HEK293 (cell line): ENCODE data around the gene PROK2.

Experiments used
- CTCF ChIA-PET: fragments of 350-600 bp; formaldehyde crosslinking; extraction: SDS; loops from one replicate; lab custom pipeline; 2021; ENCODE audit warnings: antibody characterized with exemption; lab: Yijun Ruan, JAX
- POLR2A ChIA-PET: fragments of 300-600 bp; formaldehyde crosslinking; extraction: SDS; loops from one replicate; lab custom pipeline; 2020; ENCODE audit warnings: antibody characterized with exemption, inconsistent platforms; lab: Yijun Ruan, JAX
- H3K27ac ChIP-seq: fragments of 200-500 bp; sonication (Bioruptor generic); 2 replicates; pipeline ENCODE4 v1.5.1; 2014; ENCODE audit warnings: low read depth, low read length, control low read depth, inconsistent platforms; ENCODE audit errors: extremely low read depth
- H3K36me3 ChIP-seq, 2 experiments: fragments of 200-500 bp in 1 of 2; sonication (Bioruptor generic) in 1 of 2; 1 replicate in 1 of 2; 2 replicates in 1 of 2; pipeline ENCODE4 v1.5.1; 2014 to 2017; ENCODE audit warnings: inconsistent platforms in 2 of 2, low read length in 2 of 2; ENCODE audit not compliant: control insufficient read depth in 2 of 2, insufficient read depth in 1 of 2
- H3K4me1 ChIP-seq: fragments of 200-500 bp; sonication (Bioruptor generic); 2 replicates; pipeline ENCODE4 v1.5.1; 2014; ENCODE audit warnings: mild to moderate bottlenecking, low read length, inconsistent platforms; ENCODE audit not compliant: control insufficient read depth, insufficient read depth
- H3K4me3 ChIP-seq: 2 replicates; pipeline ENCODE4 v1.5.1; 2011; ENCODE audit warnings: low read depth, mild to moderate bottlenecking, control low read depth, low read length, moderate library complexity
- H3K9me3 ChIP-seq: fragments of 200-500 bp; sonication (Bioruptor generic); 2 replicates; pipeline ENCODE4 v1.5.1; 2014; ENCODE audit warnings: low read depth, low read length, inconsistent platforms; ENCODE audit not compliant: control insufficient read depth, insufficient read depth
- EGR2 ChIP-seq: fragments of 450-650 bp; formaldehyde crosslinking; IDR thresholded peaks from 2 replicates; pipeline ENCODE4 v1.5.1; 2016; ENCODE audit warnings: low read depth, missing biosample characterization, missing genetic modification characterization
- KLF1 ChIP-seq: fragments of 450-650 bp; formaldehyde crosslinking; IDR thresholded peaks from 2 replicates; pipeline ENCODE4 v1.5.1; 2016; ENCODE audit warnings: missing biosample characterization, missing genetic modification characterization
- YY1 ChIP-seq: fragments of 450-650 bp; formaldehyde crosslinking; IDR thresholded peaks from 2 replicates; pipeline ENCODE4 v1.5.1; 2018; ENCODE audit warnings: missing biosample characterization, missing genetic modification characterization
- ZNF24 ChIP-seq: fragments of 450-650 bp; formaldehyde crosslinking; IDR thresholded peaks from 2 replicates; pipeline ENCODE4 v1.5.1; 2016; ENCODE audit warnings: missing biosample characterization, missing genetic modification characterization
- ZNF549 ChIP-seq: fragments of 450-650 bp; IDR thresholded peaks from 2 replicates; pipeline ENCODE4 v1.5.1; 2018; ENCODE audit warnings: missing biosample characterization, missing genetic modification characterization, mild to moderate bottlenecking, inconsistent platforms, moderate library complexity
- TF ChIP-seq, protein P1 (sequence below): fragments of 450-650 bp; formaldehyde crosslinking; IDR thresholded peaks from 2 replicates; pipeline ENCODE4 v1.5.1; 2016; ENCODE audit warnings: missing biosample characterization, missing genetic modification characterization, borderline replicate concordance
- TF ChIP-seq, protein P2 (sequence below): fragments of 450-650 bp; formaldehyde crosslinking; IDR thresholded peaks from 2 replicates; pipeline ENCODE4 v1.5.1; 2016; ENCODE audit warnings: missing biosample characterization, missing genetic modification characterization
- TF ChIP-seq, protein P3 (sequence below): fragments of 450-650 bp; formaldehyde crosslinking; IDR thresholded peaks from 2 replicates; pipeline ENCODE4 v1.5.1; 2016; ENCODE audit warnings: missing biosample characterization, missing genetic modification characterization
- TF ChIP-seq, protein P4 (sequence below): fragments of 450-650 bp; formaldehyde crosslinking; IDR thresholded peaks from 2 replicates; pipeline ENCODE4 v1.5.1; 2016; ENCODE audit warnings: missing biosample characterization, missing genetic modification characterization
- TF ChIP-seq, protein P5 (sequence below): fragments of 450-650 bp; formaldehyde crosslinking; optimal IDR thresholded peaks from 2 replicates; pipeline ENCODE3; 2016; ENCODE audit warnings: missing biosample characterization, mild to moderate bottlenecking, missing genetic modification characterization

PROK2 gene

DNA sequence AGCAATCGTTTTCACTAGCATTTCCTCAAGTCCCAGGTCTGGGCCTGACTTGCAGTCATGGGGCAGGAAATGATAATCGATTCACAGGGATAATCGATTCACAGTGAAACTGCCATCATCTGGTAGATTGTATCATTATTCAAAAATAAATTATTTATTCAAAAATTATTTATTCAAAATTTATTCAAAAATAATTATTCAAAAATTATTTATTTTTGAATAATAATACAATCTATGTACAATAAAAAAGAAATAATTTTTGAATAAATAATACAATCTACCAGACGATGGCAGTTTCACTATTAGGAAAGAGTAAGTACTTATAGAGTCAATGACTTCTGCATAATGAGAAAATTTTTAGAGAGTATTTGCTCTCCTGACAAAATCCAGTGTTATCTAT lies 28.1 kb upstream of the PROK2 start (continued):
- TF ChIP-seq, protein P1, sequence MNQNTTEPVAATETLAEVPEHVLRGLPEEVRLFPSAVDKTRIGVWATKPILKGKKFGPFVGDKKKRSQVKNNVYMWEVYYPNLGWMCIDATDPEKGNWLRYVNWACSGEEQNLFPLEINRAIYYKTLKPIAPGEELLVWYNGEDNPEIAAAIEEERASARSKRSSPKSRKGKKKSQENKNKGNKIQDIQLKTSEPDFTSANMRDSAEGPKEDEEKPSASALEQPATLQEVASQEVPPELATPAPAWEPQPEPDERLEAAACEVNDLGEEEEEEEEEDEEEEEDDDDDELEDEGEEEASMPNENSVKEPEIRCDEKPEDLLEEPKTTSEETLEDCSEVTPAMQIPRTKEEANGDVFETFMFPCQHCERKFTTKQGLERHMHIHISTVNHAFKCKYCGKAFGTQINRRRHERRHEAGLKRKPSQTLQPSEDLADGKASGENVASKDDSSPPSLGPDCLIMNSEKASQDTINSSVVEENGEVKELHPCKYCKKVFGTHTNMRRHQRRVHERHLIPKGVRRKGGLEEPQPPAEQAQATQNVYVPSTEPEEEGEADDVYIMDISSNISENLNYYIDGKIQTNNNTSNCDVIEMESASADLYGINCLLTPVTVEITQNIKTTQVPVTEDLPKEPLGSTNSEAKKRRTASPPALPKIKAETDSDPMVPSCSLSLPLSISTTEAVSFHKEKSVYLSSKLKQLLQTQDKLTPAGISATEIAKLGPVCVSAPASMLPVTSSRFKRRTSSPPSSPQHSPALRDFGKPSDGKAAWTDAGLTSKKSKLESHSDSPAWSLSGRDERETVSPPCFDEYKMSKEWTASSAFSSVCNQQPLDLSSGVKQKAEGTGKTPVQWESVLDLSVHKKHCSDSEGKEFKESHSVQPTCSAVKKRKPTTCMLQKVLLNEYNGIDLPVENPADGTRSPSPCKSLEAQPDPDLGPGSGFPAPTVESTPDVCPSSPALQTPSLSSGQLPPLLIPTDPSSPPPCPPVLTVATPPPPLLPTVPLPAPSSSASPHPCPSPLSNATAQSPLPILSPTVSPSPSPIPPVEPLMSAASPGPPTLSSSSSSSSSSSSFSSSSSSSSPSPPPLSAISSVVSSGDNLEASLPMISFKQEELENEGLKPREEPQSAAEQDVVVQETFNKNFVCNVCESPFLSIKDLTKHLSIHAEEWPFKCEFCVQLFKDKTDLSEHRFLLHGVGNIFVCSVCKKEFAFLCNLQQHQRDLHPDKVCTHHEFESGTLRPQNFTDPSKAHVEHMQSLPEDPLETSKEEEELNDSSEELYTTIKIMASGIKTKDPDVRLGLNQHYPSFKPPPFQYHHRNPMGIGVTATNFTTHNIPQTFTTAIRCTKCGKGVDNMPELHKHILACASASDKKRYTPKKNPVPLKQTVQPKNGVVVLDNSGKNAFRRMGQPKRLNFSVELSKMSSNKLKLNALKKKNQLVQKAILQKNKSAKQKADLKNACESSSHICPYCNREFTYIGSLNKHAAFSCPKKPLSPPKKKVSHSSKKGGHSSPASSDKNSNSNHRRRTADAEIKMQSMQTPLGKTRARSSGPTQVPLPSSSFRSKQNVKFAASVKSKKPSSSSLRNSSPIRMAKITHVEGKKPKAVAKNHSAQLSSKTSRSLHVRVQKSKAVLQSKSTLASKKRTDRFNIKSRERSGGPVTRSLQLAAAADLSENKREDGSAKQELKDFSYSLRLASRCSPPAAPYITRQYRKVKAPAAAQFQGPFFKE, result no peak
- TF ChIP-seq, protein P2, sequence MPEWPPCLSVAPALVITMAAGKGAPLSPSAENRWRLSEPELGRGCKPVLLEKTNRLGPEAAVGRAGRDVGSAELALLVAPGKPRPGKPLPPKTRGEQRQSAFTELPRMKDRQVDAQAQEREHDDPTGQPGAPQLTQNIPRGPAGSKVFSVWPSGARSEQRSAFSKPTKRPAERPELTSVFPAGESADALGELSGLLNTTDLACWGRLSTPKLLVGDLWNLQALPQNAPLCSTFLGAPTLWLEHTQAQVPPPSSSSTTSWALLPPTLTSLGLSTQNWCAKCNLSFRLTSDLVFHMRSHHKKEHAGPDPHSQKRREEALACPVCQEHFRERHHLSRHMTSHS, result no peak
- TF ChIP-seq KLF1 (tag by site-specific recombination), result no peak

DNA sequence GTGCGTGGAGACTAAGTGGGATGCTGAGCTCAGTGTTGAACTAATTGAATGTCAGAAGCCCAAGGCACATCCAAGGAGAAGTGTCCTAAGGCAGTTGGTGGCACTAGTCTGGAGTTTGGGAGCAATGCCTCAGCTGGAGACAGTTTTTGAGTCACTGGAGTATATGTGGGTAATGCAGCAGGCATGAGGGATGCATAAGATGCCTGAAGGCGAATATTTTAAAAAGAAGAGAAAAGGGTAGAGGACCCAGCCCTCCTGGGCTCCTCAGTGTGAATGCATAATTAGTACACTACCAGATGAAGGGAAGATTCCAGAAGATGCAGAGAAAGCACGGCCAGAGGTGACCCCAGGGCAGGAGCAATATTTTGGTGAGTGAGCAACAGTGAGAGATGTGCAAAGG lies 25.1 kb upstream of the PROK2 start:
- POLR2A ChIA-PET, result no interaction called here
- H3K27ac ChIP-seq, result no peak overlapping the region
- H3K9me3 ChIP-seq, result no peaks in the 10 kb centered on the region
- H3K36me3 ChIP-seq, result no peaks in the 10 kb centered on the region
- CTCF ChIA-PET, result no interaction called here
- no peak overlapping the region for H3K4me3 ChIP-seq
- H3K4me1 ChIP-seq, result no peaks in the 10 kb centered on the region
- TF ChIP-seq EGR2 (tag by site-specific recombination) (no peak), YY1 (tag by site-specific recombination) (no peak), ZNF24 (tag by site-specific recombination) (no peak), ZNF549 (tag by site-specific recombination) (no peak)
- TF ChIP-seq, protein P3, sequence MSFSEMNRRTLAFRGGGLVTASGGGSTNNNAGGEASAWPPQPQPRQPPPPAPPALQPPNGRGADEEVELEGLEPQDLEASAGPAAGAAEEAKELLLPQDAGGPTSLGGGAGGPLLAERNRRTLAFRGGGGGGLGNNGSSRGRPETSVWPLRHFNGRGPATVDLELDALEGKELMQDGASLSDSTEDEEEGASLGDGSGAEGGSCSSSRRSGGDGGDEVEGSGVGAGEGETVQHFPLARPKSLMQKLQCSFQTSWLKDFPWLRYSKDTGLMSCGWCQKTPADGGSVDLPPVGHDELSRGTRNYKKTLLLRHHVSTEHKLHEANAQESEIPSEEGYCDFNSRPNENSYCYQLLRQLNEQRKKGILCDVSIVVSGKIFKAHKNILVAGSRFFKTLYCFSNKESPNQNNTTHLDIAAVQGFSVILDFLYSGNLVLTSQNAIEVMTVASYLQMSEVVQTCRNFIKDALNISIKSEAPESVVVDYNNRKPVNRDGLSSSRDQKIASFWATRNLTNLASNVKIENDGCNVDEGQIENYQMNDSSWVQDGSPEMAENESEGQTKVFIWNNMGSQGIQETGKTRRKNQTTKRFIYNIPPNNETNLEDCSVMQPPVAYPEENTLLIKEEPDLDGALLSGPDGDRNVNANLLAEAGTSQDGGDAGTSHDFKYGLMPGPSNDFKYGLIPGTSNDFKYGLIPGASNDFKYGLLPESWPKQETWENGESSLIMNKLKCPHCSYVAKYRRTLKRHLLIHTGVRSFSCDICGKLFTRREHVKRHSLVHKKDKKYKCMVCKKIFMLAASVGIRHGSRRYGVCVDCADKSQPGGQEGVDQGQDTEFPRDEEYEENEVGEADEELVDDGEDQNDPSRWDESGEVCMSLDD (tag by site-specific recombination), result no peak
- TF ChIP-seq, protein P1, result no peak
- TF ChIP-seq, protein P4, sequence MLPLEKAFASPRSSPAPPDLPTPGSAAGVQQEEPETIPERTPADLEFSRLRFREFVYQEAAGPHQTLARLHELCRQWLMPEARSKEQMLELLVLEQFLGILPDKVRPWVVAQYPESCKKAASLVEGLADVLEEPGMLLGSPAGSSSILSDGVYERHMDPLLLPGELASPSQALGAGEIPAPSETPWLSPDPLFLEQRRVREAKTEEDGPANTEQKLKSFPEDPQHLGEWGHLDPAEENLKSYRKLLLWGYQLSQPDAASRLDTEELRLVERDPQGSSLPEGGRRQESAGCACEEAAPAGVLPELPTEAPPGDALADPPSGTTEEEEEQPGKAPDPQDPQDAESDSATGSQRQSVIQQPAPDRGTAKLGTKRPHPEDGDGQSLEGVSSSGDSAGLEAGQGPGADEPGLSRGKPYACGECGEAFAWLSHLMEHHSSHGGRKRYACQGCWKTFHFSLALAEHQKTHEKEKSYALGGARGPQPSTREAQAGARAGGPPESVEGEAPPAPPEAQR (tag by site-specific recombination), result no peak
- TF ChIP-seq, protein P5, sequence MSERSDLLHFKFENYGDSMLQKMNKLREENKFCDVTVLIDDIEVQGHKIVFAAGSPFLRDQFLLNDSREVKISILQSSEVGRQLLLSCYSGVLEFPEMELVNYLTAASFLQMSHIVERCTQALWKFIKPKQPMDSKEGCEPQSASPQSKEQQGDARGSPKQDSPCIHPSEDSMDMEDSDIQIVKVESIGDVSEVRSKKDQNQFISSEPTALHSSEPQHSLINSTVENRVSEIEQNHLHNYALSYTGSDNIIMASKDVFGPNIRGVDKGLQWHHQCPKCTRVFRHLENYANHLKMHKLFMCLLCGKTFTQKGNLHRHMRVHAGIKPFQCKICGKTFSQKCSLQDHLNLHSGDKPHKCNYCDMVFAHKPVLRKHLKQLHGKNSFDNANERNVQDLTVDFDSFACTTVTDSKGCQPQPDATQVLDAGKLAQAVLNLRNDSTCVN (tag by site-specific recombination), result no peak
- TF ChIP-seq, all 188 proteins: peak for 0
